GM19025 (cell line): ENCODE measurements around the gene CES1.
"Not testable (repeated sequence)": the region's sequence is repeated elsewhere in the genome, so short reads cannot be mapped to it uniquely, and the experiment has no call there.

ENCODE experiments used
- ATAC-seq: cut with Tn5 transposase; IDR thresholded peaks from one replicate; pipeline ENCODE4 v1.9.1; 2021; ENCODE audit warnings: mild to moderate bottlenecking, low read depth, moderate library complexity; ENCODE audit not compliant: unreplicated experiment

The CES1 gene

GRCh38 chr16:55832773-55833691 is at the start of gene CES1:
CES1 (minus strand) TSS chr16:55833096; CDS start chr16:55833055, 41 bp downstream.
- ATAC-seq: no peak

- ATAC-seq: no peak
Observed at GRCh38 chr16:55876854-55877253, 44.0 kb upstream of the CES1 start.

- ATAC-seq: no peak
Observed at GRCh38 chr16:55875273-55875672, 42.4 kb upstream of the CES1 start, which contains the start of gene CES5A. CES5A (minus strand) TSS chr16:55875373; CDS start chr16:55875221, 152 bp downstream.

GRCh38 chr16:55873122-55873521 is 40.2 kb upstream of the CES1 start:
- no peak for ATAC-seq

- no peak for ATAC-seq
Observed at GRCh38 chr16:55872130-55872529, 39.2 kb upstream of the CES1 start.

GRCh38 chr16:55871411-55872038 is 38.6 kb upstream of the CES1 start:
- ATAC-seq: no peak

- ATAC-seq: no peak
Observed at GRCh38 chr16:55868980-55869379, 36.1 kb upstream of the CES1 start.

GRCh38 chr16:55868137-55868536 is 35.2 kb upstream of the CES1 start:
- no peak for ATAC-seq

- ATAC-seq: no peak
Observed at GRCh38 chr16:55861288-55861687, 28.4 kb upstream of the CES1 start.

GRCh38 chr16:55857650-55858049 is 24.8 kb upstream of the CES1 start:
- not testable (repeated sequence) for ATAC-seq

GRCh38 chr16:55856950-55857349 is 24.1 kb upstream of the CES1 start:
- no peak for ATAC-seq

GRCh38 chr16:55853114-55853513 is 20.2 kb upstream of the CES1 start:
- ATAC-seq: no peak

- no peak for ATAC-seq
Observed at GRCh38 chr16:55849536-55849935, 16.6 kb upstream of the CES1 start.

GRCh38 chr16:55846598-55847346 is 13.9 kb upstream of the CES1 start:
- ATAC-seq: no peak

- ATAC-seq: no peak
Observed at GRCh38 chr16:55843105-55843395, 10.2 kb upstream of the CES1 start.

- ATAC-seq: no peak
Observed at GRCh38 chr16:55842369-55843104, 9.6 kb upstream of the CES1 start.

GRCh38 chr16:55839115-55839514 is 6.2 kb upstream of the CES1 start:
- no peak for ATAC-seq

- no peak for ATAC-seq
Observed at GRCh38 chr16:55836158-55836611, 3.3 kb upstream of the CES1 start.

GRCh38 chr16:55835581-55835980 is 2.7 kb upstream of the CES1 start:
- ATAC-seq: no peak

- ATAC-seq: not testable (repeated sequence)
Observed at GRCh38 chr16:55835173-55835572, 2.3 kb upstream of the CES1 start.
